HG02970 (cell line): ENCODE data around the gene ARHGAP26.

Source experiments
- ATAC-seq: cut with Tn5 transposase; IDR thresholded peaks from one replicate; pipeline ENCODE4 v1.9.1; 2021; ENCODE audit warnings: mild to moderate bottlenecking, moderate library complexity, moderate number of reproducible peaks; ENCODE audit not compliant: unreplicated experiment, low FRiP score

The ARHGAP26 gene

GRCh38 chr5:142844866-142845265 is 74.7 kb downstream of the ARHGAP26 start:
- ATAC-seq = no peak

GRCh38 chr5:142845402-142845921 is 75.3 kb downstream of the ARHGAP26 start:
- no peak for ATAC-seq

DNA sequence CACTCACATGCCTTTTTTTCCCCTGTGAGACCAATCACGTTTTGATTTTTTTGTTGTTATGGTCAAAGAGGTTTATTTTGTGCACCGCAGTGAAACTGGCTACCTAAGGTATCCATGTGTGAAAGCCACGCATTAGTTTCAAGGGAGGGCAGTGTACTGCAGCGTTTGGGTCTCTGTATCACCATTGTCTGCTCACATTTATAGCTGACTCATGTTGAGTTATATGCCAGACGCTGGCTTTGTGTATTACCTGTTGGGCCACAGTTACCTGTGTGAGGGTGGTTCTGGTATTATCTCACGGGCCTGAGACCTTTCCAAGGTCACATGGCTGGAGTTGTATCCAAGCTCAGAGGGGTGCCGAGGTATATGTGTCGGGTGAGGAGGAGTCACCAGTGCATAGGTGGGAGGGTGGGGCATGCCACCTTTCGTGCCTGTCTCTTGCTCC is 75.8 kb downstream of the ARHGAP26 start:
- no peak for ATAC-seq

DNA sequence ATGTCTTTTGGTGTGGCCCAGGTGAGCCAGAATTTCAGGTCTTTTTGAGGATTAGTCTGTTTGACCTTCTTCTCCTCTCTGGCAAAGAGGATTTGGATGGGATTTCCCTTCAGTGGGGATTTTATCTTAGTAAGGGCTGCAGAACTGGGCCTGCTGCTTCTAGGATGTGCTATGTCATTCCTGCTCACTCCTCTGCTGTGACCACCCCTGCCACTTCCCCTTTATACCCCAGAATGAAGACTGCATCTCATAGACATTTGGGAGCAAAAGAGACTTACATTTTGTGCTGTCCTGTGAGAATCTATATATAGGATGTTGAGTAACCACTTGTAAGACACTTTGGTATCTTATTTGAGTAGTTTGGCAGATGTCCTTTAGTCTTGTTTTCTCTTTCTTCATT is 76.2 kb downstream of the ARHGAP26 start:
- no peak for ATAC-seq

- no peak for ATAC-seq
Measured at GRCh38 chr5:142847898-142848790, 78.0 kb downstream of the ARHGAP26 start.

- ATAC-seq = no peak
Measured at GRCh38 chr5:142849466-142849865, 79.3 kb downstream of the ARHGAP26 start.

GRCh38 chr5:142849880-142850279 is 79.7 kb downstream of the ARHGAP26 start:
- no peak for ATAC-seq

- ATAC-seq = no peak
Measured at GRCh38 chr5:142851731-142852130, 81.6 kb downstream of the ARHGAP26 start.

DNA sequence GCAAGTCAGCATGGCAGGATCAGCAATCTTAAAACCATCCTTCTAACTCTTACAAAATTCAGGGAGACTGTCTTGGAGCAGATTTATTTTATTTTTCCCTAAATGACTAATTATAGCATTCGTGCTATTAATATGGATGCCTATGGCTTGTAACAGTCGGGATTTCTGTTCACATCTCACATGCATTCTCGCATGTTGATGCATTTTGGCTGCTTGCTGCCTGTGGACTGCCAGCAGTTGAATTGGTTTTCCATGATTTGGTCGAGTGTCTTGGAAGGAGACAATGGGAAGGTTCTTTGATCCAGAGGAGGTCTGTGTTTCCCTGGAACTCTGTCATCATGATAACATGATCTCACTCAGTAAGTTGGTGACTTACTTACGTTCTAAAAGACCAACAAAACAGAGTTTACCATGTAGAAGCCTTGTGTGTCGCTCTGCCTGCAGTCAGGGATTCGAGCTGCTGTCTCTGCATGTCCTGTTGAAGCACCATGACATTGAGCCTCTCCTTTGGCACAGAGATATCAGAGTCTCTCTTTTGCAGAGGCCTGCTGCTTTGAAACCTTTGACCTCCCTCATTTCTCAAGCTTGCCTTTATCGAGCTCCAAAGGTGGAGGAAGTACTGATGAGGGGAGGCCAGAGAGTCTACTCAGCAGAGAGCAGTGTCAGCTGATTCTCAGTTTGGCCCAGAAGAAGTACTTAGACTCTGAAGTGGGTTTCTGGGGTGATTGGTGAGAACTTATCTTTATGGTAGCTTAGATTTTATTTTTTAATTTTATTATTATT is 82.4 kb downstream of the ARHGAP26 start:
- ATAC-seq = no peak

- no peak for ATAC-seq
Measured at GRCh38 chr5:142853682-142854081, 83.5 kb downstream of the ARHGAP26 start.

GRCh38 chr5:142856269-142856782 is 86.1 kb downstream of the ARHGAP26 start:
- no peak for ATAC-seq

- no peak for ATAC-seq
Measured at GRCh38 chr5:142857405-142857804, 87.2 kb downstream of the ARHGAP26 start.

DNA sequence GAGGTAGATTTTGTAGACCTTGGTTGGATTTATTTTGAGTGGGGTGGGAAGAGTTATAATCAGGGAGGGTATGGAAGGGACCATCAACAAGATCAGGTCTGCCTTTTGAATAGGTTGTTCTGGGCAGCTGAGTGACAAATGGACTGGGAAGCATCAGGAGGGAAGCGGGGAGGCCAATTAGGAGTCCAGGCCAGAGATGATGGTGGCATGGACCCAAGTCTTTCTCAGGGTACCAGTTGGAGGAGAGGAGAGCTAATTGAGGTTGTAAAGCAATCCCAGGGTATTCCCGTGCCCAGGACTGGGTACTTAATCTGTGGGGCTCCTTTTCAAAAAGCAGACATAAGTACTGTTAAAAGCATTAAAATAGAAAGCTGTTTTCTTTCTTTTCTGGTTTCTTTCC is 88.9 kb downstream of the ARHGAP26 start:
- no peak for ATAC-seq

DNA sequence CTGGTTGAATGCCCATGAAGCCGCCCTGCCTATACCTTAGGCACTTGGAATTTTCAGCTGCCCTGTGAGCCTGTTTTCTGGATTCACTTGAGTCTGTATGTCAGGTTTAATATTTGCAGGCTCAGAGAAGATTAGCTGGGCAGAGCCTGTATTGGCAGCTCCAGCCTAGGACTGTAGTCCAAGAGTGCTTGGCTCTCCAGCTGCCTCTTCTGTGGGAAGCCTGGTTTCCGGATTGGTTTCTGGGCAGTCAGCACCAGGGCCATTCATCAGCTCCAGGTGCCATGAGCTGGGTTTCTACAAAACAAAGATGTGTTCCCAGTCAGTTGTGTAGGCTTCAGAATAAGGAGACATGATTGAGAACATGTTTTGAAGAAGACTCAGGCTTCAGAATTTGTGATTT is 90.1 kb downstream of the ARHGAP26 start:
- no peak for ATAC-seq

DNA sequence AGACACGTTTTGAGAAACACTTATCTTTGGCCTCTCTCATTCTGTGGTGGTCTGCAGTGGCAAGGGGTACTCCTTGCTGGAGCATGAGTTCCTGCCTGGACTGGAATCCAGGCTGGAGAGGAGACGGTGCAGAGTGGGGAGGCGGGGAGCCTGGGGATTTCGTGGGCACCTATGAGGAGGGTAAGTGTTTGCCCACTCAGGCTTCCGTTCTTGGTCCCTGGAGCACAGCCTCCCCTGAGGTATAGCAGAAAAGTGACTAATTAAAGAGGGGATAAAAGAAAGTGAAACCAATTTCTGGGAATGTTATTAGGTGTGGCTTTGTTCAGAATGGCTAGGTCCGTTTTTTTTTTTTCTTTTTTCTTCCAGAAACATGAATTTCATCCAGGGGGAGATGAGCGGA is 90.8 kb downstream of the ARHGAP26 start:
- no peak for ATAC-seq

- no peak for ATAC-seq
Measured at GRCh38 chr5:142862594-142862993, 92.4 kb downstream of the ARHGAP26 start.

GRCh38 chr5:142863856-142864255 is 93.7 kb downstream of the ARHGAP26 start:
- ATAC-seq = no peak

GRCh38 chr5:142864290-142865260 is 94.4 kb downstream of the ARHGAP26 start:
- ATAC-seq = no peak

DNA sequence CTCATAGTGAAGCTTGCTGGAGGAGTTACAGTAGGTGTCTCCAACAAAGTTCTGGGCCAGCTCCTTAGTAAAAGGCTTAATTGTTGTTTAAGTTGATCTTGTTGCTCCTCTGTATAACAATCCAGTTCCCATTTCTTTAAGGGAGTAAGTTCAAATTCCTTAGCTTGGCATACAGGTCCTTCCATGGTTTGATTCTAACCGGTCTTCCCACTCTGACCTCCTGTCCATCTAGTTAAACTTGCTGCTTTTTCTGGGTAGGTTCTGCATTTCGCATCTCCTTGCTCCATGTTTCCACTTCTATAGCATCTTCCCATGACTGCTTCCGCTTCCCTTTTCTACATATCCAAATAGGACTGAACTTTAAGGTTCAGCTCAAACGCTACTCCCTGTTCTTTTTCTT is 95.5 kb downstream of the ARHGAP26 start:
- no peak for ATAC-seq
